IPS-NIHi11 (cell line): ENCODE measurements around the gene NMRK2.

Source experiments
- DNase-seq: peaks from one replicate; pipeline ENCODE4 v3.0.0; 2012; ENCODE audit warnings: mixed read lengths, low spot score

NMRK2 gene

GRCh38 chr19:3981736-3982681 is 49.1 kb downstream of the NMRK2 start:
- DNase-seq: no peak

GRCh38 chr19:3982701-3983541 is 50.1 kb downstream of the NMRK2 start:
- peak; percentile 5 for DNase-seq

GRCh38 chr19:3983542-3983914 is 50.7 kb downstream of the NMRK2 start:
- DNase-seq: no peak

- no peak for DNase-seq
Measured at GRCh38 chr19:3983936-3984583, 51.2 kb downstream of the NMRK2 start.

DNA sequence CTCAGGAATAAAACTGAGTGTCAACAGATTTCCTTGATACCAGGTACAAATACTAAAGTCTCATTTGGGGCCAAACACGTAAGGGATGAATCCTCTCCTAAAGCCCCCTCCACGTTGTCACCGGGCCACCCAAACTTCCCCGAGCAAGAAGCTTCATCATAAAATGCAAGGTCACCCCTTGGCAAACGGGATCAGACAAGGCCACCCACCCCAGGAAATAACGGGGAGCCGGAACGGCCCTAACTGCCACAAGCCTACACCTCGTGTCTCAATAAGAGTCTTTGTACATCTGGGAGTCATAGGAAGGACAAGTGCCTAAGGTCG is 51.7 kb downstream of the NMRK2 start:
- no peak for DNase-seq

DNA sequence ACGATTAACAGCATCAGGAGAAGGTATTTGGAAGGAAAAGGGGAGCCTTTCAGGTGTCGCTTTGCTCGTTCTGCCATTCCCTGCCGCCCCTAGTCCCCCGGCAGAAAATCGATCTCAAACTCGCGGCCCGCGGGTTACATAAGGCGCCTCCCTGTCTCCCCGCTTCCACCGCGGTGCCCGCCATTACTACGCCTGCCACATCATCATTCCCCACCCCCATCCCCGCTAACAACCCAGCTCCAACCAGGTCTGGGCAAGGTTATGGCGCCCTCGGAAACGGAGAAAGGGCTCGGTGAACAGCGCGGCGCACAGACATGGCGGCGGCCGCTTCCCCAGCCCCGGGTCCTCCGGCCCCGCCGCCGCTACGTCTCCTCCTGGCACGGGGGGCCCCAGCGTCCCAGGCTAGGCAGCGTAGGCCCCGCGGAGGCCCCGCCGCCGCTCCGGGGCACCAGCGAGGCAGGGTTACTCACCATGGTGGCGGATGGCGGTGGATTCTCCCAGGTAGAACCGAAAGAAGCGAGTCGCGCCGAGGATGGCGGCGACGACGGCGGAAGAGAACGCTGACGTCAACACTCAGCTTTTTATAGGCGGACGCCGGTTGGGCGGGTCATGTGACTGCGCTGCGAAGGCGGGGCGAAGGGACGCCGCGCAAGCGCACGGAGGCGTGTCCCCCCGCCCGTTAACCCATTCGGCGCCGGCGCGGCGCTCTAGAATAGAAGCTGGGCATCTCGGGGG is 52.2 kb downstream of the NMRK2 start, which contains the start of gene EEF2:
Gene EEF2, minus strand, starts transcription at position 556 of the 735 bp plus-strand sequence. Its CDS starts 83 bp downstream, at position 473.
- peak; percentile 94 for DNase-seq

DNA sequence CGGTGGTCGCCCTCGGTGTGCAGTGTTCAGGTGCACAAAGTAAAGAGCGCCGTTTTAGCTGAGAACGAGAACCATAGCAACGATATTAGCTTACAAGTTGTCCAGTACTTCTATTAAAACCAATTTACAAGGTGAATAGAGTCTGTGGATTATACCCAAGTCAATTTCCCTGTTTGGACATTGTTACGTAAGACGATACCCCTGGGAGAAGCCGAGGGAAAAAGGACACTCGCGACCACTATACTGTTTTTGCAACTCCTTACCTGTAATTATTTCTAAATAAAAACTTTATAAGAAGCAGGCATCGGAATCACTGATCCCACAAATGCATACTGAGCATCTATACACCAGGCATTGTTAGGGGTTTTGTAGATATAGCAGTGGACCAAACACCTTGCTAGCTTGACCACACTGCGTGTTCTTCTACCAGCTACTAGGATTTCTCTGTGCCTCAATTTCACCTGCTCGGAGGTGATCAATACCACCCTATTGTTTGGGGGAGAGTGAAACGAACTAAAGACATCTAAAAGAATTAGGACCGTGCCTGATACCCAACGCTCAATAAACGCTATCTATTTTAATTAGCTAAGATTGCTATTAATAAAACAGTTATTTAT is 52.9 kb downstream of the NMRK2 start:
- DNase-seq: no peak

DNA sequence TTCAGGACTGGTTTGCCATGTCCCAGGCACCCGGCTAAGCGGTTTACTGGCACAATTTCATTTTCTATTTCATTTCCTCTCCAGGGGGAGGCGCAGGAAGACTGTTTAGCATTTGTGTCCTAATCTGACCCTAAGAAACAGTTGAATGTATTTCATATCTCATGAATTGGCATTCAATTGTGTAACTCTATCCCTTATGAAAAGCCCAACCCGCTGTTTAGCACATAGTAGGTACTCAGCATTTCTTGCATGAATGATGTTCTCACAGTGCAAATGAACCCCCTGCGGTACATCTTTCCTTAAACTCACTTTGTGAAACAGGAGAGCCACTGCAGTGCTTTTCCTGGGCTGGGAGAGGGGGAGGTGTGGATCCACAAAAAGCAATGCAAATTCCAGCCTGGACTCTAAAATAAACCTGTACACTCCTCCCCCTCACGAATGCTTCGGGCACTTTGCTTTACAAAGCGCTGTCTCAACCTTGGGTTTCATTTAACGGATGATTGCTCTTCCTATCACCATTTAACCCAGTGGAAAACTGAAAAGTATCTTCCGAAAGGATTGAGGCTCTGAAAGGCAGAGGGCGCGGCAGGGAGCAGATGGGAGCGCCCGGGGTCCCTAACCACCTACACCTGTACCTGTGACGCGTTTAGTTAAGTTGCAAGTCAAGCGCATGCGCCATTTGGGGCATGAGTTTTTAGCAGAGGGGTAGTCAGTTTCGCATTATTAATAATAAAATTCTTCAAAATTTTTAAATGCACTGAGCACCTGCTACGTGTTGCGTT is 53.6 kb downstream of the NMRK2 start:
- peak; percentile 29 for DNase-seq

- peak; percentile 73 for DNase-seq
Measured at GRCh38 chr19:3987619-3988371, 54.9 kb downstream of the NMRK2 start.

GRCh38 chr19:3990815-3991117 is 57.9 kb downstream of the NMRK2 start:
- no peak for DNase-seq
